Neural cell (in vitro differentiated cells): ENCODE data around the gene MAGED2. TPM values are rescaled to one million over a fixed set of nuclear protein-coding genes. Genes with fewer than 3 reads are reported as not detected.
A peak's percentile ranks its signal among the peaks of the same experiment; 100 is the strongest.

ENCODE experiments used
- H2AFZ ChIP-seq: fragments of 200-600, 300-800 bp; sonication (generic), shearing (Covaris generic); 2 replicates; pipeline ENCODE4 v1.6.0; 2014; ENCODE audit warnings: low read depth, mild to moderate bottlenecking, antibody characterized with exemption, low read length, moderate library complexity
- H3F3A ChIP-seq: fragments of 200-600 bp; shearing (Covaris generic); 2 replicates; pipeline ENCODE4 v1.6.1; 2016; ENCODE audit warnings: mild to moderate bottlenecking, moderate library complexity, mixed read lengths, antibody characterized with exemption, low read length; ENCODE audit not compliant: insufficient read depth, poor library complexity, severe bottlenecking
- H3K27ac ChIP-seq: fragments of 200-600, 300-800 bp; sonication (generic), shearing (Covaris generic); 2 replicates; pipeline ENCODE4 v1.5.1; 2014; ENCODE audit warnings: mild to moderate bottlenecking, low read length, moderate library complexity
- H3K27me3 ChIP-seq: fragments of 300-800, 200-600 bp; sonication (generic), shearing (Covaris generic); 2 replicates; pipeline ENCODE4 v1.6.0; 2014; ENCODE audit warnings: mild to moderate bottlenecking, low read depth, low read length, moderate library complexity; ENCODE audit not compliant: insufficient read depth
- H3K36me3 ChIP-seq: fragments of 300-800, 200-600 bp; sonication (generic), shearing (Covaris generic); 2 replicates; pipeline ENCODE4 v1.5.1; 2014; ENCODE audit warnings: mild to moderate bottlenecking, antibody characterized with exemption, low read length, moderate library complexity; ENCODE audit not compliant: insufficient read depth
- H3K4me2 ChIP-seq: fragments of 300-800, 200-600 bp; sonication (generic), shearing (Covaris generic); 2 replicates; pipeline ENCODE4 v1.6.0; 2014; ENCODE audit warnings: mild to moderate bottlenecking, low read length
- H3K4me3 ChIP-seq: fragments of 300-800, 200-600 bp; sonication (generic), shearing (Covaris generic); 2 replicates; pipeline ENCODE4 v1.5.1; 2014; ENCODE audit warnings: mild to moderate bottlenecking, low read length, moderate library complexity
- H3K79me2 ChIP-seq: fragments of 200-600 bp; shearing (Covaris generic); replicated peaks from 2 replicates; pipeline ENCODE4 v1.6.0; 2014; ENCODE audit warnings: mild to moderate bottlenecking, low read length, moderate library complexity; ENCODE audit not compliant: insufficient read depth
- H3K9ac ChIP-seq: fragments of 300-800, 200-600 bp; sonication (generic), shearing (Covaris generic); 2 replicates; pipeline ENCODE4 v1.6.1; 2016; ENCODE audit warnings: mild to moderate bottlenecking, low read length, mixed read lengths
- H3K9me2 ChIP-seq: fragments of 200-600 bp; shearing (Covaris generic); 2 replicates; pipeline ENCODE4 v1.6.1; 2016; ENCODE audit warnings: mild to moderate bottlenecking, low read length, mixed read lengths; ENCODE audit not compliant: insufficient read depth
- H3K9me3 ChIP-seq: fragments of 200-600, 300-800 bp; sonication (generic), shearing (Covaris generic); 2 replicates; pipeline ENCODE4 v1.6.1; 2016; ENCODE audit warnings: mild to moderate bottlenecking, mixed run types, low read length, moderate library complexity, mixed read lengths
- H4K20me1 ChIP-seq: fragments of 200-600 bp; shearing (Covaris generic); 2 replicates; pipeline ENCODE4 v1.6.1; 2016; ENCODE audit warnings: mild to moderate bottlenecking, mixed run types; ENCODE audit not compliant: insufficient read depth
- EP300 ChIP-seq: fragments of 450-650 bp; conservative IDR thresholded peaks from 2 replicates; pipeline ENCODE4 v1.6.1; 2014; ENCODE audit warnings: antibody characterized with exemption, mild to moderate bottlenecking, moderate library complexity; ENCODE audit not compliant: poor library complexity, severe bottlenecking
- EZH2 ChIP-seq: fragments of 200-600, 300-800 bp; shearing (Covaris generic), sonication (generic); IDR thresholded peaks from 2 replicates; pipeline ENCODE4 v1.6.1; 2014; ENCODE audit warnings: antibody characterized with exemption, low read length, borderline replicate concordance, mild to moderate bottlenecking; ENCODE audit not compliant: insufficient read depth, poor library complexity, severe bottlenecking
- MXI1 ChIP-seq: fragments of 450-650 bp; conservative IDR thresholded peaks from 2 replicates; pipeline ENCODE4 v1.6.1; 2014; ENCODE audit warnings: antibody characterized with exemption, mild to moderate bottlenecking; ENCODE audit not compliant: poor library complexity, severe bottlenecking
- POLR2AphosphoS5 ChIP-seq: IDR thresholded peaks from 2 replicates; pipeline ENCODE4 v1.6.1; 2012
- RAD21 ChIP-seq: fragments of 450-650 bp; conservative IDR thresholded peaks from 2 replicates; pipeline ENCODE4 v1.6.1; 2014; ENCODE audit warnings: antibody characterized with exemption, mild to moderate bottlenecking, moderate library complexity
- SMC3 ChIP-seq: fragments of 450-650 bp; conservative IDR thresholded peaks from 2 replicates; pipeline ENCODE4 v1.6.1; 2014; ENCODE audit warnings: antibody characterized with exemption, mild to moderate bottlenecking, moderate library complexity; ENCODE audit not compliant: poor library complexity
- TAF1 ChIP-seq: IDR thresholded peaks from 2 replicates; pipeline ENCODE4 v1.6.1; 2012; ENCODE audit warnings: low read depth
- polyA plus RNA-seq: library from polyadenylated mRNA; depleted of rRNA; stranded (reverse); fragments of >200 nt; gene quantifications from 2 replicates; pipeline ENCODE4 v1.2.3, GENCODE V29; 2014
- TF ChIP-seq, protein P1 (sequence below): fragments of 450-650 bp; IDR thresholded peaks from 2 replicates; pipeline ENCODE4 v1.5.1; 2014; ENCODE audit warnings: antibody characterized with exemption, mild to moderate bottlenecking, moderate library complexity; ENCODE audit not compliant: poor library complexity, severe bottlenecking
- TF ChIP-seq, protein P2 (sequence below): IDR thresholded peaks from 2 replicates; pipeline ENCODE4 v1.6.1; 2012; ENCODE audit warnings: borderline replicate concordance

MAGED2 gene
- polyA plus RNA-seq, 1 donor from 2014 or later = 982 TPM

DNA sequence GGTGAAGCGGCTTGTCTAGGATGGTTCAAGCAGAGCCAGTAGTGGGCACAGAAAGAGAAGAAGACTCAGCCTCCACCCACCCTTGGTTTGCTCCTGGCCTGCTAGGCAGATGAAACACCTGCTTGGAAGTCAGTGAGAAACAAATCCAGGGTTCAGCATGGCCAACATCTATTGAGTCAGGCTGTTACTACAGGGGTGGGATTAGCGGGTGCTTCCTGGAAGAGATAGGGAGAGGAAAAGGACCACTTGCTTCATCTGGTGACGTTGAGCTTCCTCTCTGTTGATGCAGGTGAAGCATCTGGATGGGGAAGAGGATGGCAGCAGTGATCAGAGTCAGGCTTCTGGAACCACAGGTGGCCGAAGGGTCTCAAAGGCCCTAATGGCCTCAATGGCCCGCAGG is 3.0 kb downstream of the MAGED2 start:
- H4K20me1 ChIP-seq = no peaks in the 10 kb centered on the region
- H2AFZ ChIP-seq = no peak overlapping the region
- H3K36me3 ChIP-seq = no peaks in the 10 kb centered on the region
- H3K9me3 ChIP-seq = no peaks in the 10 kb centered on the region
- no peaks in the 10 kb centered on the region for H3K9me2 ChIP-seq
- no peak overlapping the region for H3K4me2 ChIP-seq
- H3K79me2 ChIP-seq = peaks cover 17% of the 10 kb centered on the region
- H3K9ac ChIP-seq = no peak overlapping the region
- H3K4me3 ChIP-seq = peak overlapping the region; percentile 79
- TF ChIP-seq EZH2 (no peak), MXI1 (no peak), TAF1 (no peak), EP300 (no peak), SMC3 (no peak), POLR2AphosphoS5 (no peak), RAD21 (no peak)
- TF ChIP-seq, protein P1, sequence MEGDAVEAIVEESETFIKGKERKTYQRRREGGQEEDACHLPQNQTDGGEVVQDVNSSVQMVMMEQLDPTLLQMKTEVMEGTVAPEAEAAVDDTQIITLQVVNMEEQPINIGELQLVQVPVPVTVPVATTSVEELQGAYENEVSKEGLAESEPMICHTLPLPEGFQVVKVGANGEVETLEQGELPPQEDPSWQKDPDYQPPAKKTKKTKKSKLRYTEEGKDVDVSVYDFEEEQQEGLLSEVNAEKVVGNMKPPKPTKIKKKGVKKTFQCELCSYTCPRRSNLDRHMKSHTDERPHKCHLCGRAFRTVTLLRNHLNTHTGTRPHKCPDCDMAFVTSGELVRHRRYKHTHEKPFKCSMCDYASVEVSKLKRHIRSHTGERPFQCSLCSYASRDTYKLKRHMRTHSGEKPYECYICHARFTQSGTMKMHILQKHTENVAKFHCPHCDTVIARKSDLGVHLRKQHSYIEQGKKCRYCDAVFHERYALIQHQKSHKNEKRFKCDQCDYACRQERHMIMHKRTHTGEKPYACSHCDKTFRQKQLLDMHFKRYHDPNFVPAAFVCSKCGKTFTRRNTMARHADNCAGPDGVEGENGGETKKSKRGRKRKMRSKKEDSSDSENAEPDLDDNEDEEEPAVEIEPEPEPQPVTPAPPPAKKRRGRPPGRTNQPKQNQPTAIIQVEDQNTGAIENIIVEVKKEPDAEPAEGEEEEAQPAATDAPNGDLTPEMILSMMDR = no peak
- TF ChIP-seq, protein P2, sequence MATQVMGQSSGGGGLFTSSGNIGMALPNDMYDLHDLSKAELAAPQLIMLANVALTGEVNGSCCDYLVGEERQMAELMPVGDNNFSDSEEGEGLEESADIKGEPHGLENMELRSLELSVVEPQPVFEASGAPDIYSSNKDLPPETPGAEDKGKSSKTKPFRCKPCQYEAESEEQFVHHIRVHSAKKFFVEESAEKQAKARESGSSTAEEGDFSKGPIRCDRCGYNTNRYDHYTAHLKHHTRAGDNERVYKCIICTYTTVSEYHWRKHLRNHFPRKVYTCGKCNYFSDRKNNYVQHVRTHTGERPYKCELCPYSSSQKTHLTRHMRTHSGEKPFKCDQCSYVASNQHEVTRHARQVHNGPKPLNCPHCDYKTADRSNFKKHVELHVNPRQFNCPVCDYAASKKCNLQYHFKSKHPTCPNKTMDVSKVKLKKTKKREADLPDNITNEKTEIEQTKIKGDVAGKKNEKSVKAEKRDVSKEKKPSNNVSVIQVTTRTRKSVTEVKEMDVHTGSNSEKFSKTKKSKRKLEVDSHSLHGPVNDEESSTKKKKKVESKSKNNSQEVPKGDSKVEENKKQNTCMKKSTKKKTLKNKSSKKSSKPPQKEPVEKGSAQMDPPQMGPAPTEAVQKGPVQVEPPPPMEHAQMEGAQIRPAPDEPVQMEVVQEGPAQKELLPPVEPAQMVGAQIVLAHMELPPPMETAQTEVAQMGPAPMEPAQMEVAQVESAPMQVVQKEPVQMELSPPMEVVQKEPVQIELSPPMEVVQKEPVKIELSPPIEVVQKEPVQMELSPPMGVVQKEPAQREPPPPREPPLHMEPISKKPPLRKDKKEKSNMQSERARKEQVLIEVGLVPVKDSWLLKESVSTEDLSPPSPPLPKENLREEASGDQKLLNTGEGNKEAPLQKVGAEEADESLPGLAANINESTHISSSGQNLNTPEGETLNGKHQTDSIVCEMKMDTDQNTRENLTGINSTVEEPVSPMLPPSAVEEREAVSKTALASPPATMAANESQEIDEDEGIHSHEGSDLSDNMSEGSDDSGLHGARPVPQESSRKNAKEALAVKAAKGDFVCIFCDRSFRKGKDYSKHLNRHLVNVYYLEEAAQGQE = no peak
- H3F3A ChIP-seq = no peaks in the 10 kb centered on the region
- H3K27me3 ChIP-seq = no peaks in the 10 kb centered on the region
- no peak overlapping the region for H3K27ac ChIP-seq

DNA sequence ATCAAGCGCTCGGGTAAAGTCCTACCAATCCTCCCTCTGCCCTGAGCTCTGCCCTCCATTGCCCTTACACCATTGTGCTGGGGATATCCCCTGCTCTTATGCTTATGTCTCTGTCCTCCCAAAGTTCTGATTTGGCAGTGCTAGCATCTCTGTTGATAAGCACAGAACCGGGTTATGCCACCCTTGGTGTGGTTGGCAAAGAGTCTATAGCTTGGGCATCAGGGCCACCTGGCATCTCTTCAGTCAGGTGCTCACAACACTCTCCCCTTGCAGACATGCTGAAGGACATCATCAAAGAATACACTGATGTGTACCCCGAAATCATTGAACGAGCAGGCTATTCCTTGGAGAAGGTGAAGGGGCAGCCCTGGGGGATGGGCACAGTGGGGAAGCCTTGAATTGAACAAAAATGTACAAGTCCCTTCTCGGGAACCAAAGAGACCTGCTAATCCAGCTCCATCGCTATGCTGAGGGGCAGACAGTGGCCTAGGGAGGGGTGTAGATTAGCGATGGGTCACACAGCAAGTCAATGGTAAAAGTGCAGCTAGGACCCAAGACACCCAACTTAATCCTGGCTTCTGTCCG is 3.8 kb downstream of the MAGED2 start:
- peak overlapping the region; percentile 79 for H3K4me3 ChIP-seq
- H3K36me3 ChIP-seq = no peaks in the 10 kb centered on the region
- no peak overlapping the region for H3K27ac ChIP-seq
- no peaks in the 10 kb centered on the region for H3K9me2 ChIP-seq
- no peak overlapping the region for H3K4me2 ChIP-seq
- no peaks in the 10 kb centered on the region for H4K20me1 ChIP-seq
- TF ChIP-seq SMC3 (no peak), RAD21 (no peak), TAF1 (no peak), POLR2AphosphoS5 (no peak), EZH2 (no peak), MXI1 (no peak), EP300 (no peak)
- TF ChIP-seq, protein P2 = no peak
- TF ChIP-seq, protein P1 = no peak
- H3K27me3 ChIP-seq = no peaks in the 10 kb centered on the region
- H3K79me2 ChIP-seq = peaks cover 17% of the 10 kb centered on the region
- no peaks in the 10 kb centered on the region for H3K9me3 ChIP-seq
- no peak overlapping the region for H3K9ac ChIP-seq
- H3F3A ChIP-seq = no peaks in the 10 kb centered on the region
- no peak overlapping the region for H2AFZ ChIP-seq
